Smooth muscle cell (in vitro differentiated cells): ENCODE data around the gene REPIN1. TPM values are rescaled to one million over a fixed set of nuclear protein-coding genes. Genes with fewer than 3 reads are reported as not detected.
A peak's percentile ranks its signal among the peaks of the same experiment; 100 is the strongest.

ENCODE experiments used
- DNase-seq: peaks from one replicate; lab custom pipeline; 2025; ENCODE audit not compliant: unreplicated experiment; lab: John Stamatoyannopoulos, UW
- H2AFZ ChIP-seq: fragments of 200-600 bp; sonication (generic); 2 replicates; pipeline ENCODE4 v1.6.0; 2016; ENCODE audit warnings: antibody characterized with exemption, low read depth, mild to moderate bottlenecking
- H3F3A ChIP-seq: fragments of 200-600 bp; sonication (generic); 2 replicates; pipeline ENCODE4 v1.6.0; 2017; ENCODE audit warnings: antibody characterized with exemption, low read depth
- H3K27ac ChIP-seq: fragments of 200-600 bp; sonication (generic); 2 replicates; pipeline ENCODE4 v1.5.1; 2016; ENCODE audit warnings: low read depth, mild to moderate bottlenecking
- H3K27me3 ChIP-seq: fragments of 200-600 bp; sonication (generic); 2 replicates; pipeline ENCODE4 v1.6.1; 2016; ENCODE audit warnings: low read depth, mild to moderate bottlenecking
- H3K36me3 ChIP-seq: fragments of 200-600 bp; sonication (generic); 2 replicates; pipeline ENCODE4 v1.5.1; 2016; ENCODE audit warnings: low read depth
- H3K4me1 ChIP-seq: fragments of 200-600 bp; sonication (generic); 2 replicates; pipeline ENCODE4 v1.5.1; 2016; ENCODE audit warnings: low read depth
- H3K4me2 ChIP-seq: fragments of 200-600 bp; sonication (generic); 2 replicates; pipeline ENCODE4 v1.6.0; 2016; ENCODE audit warnings: mild to moderate bottlenecking
- H3K4me3 ChIP-seq: fragments of 200-600 bp; sonication (generic); 2 replicates; pipeline ENCODE4 v1.5.1; 2016; ENCODE audit warnings: mild to moderate bottlenecking
- H3K79me2 ChIP-seq: fragments of 200-600 bp; sonication (generic); 2 replicates; pipeline ENCODE4 v1.6.0; 2016; ENCODE audit warnings: low read depth, mild to moderate bottlenecking
- H3K9ac ChIP-seq: fragments of 200-600 bp; sonication (generic); 2 replicates; pipeline ENCODE4 v1.6.0; 2016; ENCODE audit warnings: low read depth
- H3K9me3 ChIP-seq: fragments of 200-600 bp; sonication (generic); replicated peaks from 2 replicates; pipeline ENCODE4 v1.5.1; 2016; ENCODE audit warnings: low read depth
- H4K20me1 ChIP-seq: fragments of 200-600 bp; sonication (generic); 2 replicates; pipeline ENCODE4 v1.6.0; 2016; ENCODE audit warnings: low read depth
- WGBS: methylation state at CpG from one replicate; pipeline ENCODE4 v1.1.7; 2016; ENCODE audit warnings: low lambda C conversion rate; 5-methylcytosine and 5-hydroxymethylcytosine counted together
- polyA plus RNA-seq: library from polyadenylated mRNA; unstranded; fragments of >200 nt; fragmentation: Nextera tagmentation; extraction: Ambion mirVana; gene quantifications from 2 replicates; pipeline ENCODE4 v1.2.1, GENCODE V29; 2016
- total RNA-seq: library from RNA; depleted of rRNA; stranded (reverse); fragments of >200 nt; gene quantifications from 2 replicates; pipeline ENCODE4 v1.2.3, GENCODE V29; 2014
- TF ChIP-seq, protein P1 (sequence below): fragments of 200-600 bp; sonication (generic); IDR thresholded peaks from 2 replicates; pipeline ENCODE4 v1.5.1; 2017; ENCODE audit warnings: borderline replicate concordance, mild to moderate bottlenecking, antibody characterized with exemption; ENCODE audit not compliant: insufficient read depth, poor library complexity, severe bottlenecking

REPIN1 gene
- total and polyA plus RNA-seq, 2 experiments from 2014 or later, result 55.5 to 60.9 TPM

DNA sequence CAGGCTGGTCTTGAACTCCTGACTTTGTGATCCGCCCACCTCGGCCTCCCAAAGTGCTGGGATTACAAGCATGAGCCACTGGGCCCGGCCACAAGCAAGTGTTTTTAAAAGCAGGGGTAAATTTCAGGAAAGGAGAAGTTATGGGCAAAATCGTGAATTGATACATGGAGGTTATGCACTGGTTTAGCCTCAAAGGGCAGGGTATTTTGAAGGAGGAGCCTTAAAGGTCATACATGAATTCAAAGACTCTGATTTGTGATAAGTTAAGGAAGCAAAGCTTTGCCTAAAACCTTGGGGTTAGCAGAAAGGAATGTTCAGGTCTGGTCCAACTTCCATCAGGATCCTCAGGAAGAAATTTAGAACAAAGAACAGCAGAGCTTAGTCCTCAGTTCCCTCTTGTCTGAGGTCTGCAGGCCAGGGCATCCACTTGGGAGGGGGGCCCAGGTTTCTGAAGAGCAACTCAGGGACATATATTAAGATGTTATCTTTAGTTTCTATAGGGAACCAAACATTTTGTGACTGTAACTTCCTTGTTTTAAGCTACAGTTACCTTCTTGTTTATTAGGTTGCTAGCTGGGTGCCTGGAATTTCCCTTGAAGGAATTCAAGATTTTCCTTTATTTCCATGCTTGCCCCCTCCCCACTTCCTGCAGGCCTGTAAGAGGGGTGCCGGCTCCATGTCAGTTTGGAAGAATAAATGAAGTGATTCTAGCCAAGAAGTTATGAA lies 2.8 kb upstream of the REPIN1 start:
- Histone ChIP-seq H3K27ac (no peak overlapping the region), H3K9ac (no peak overlapping the region), H2AFZ (no peak overlapping the region), H3K36me3 (no peaks in the 10 kb centered on the region), H4K20me1 (peaks cover under 1% of the 10 kb centered on the region), H3K27me3 (no peaks in the 10 kb centered on the region), H3K4me3 (no peak overlapping the region), H3K79me2 (peaks cover 4% of the 10 kb centered on the region), H3K4me2 (no peak overlapping the region), H3K4me1 (peaks cover 25% of the 10 kb centered on the region), H3K9me3 (no peaks in the 10 kb centered on the region), H3F3A (peaks cover 18% of the 10 kb centered on the region)
- no peak for DNase-seq
- TF ChIP-seq, protein P1, sequence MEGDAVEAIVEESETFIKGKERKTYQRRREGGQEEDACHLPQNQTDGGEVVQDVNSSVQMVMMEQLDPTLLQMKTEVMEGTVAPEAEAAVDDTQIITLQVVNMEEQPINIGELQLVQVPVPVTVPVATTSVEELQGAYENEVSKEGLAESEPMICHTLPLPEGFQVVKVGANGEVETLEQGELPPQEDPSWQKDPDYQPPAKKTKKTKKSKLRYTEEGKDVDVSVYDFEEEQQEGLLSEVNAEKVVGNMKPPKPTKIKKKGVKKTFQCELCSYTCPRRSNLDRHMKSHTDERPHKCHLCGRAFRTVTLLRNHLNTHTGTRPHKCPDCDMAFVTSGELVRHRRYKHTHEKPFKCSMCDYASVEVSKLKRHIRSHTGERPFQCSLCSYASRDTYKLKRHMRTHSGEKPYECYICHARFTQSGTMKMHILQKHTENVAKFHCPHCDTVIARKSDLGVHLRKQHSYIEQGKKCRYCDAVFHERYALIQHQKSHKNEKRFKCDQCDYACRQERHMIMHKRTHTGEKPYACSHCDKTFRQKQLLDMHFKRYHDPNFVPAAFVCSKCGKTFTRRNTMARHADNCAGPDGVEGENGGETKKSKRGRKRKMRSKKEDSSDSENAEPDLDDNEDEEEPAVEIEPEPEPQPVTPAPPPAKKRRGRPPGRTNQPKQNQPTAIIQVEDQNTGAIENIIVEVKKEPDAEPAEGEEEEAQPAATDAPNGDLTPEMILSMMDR, result no peak
- WGBS, result 82% methylated on average over 5 of the region's 5 CpGs

DNA sequence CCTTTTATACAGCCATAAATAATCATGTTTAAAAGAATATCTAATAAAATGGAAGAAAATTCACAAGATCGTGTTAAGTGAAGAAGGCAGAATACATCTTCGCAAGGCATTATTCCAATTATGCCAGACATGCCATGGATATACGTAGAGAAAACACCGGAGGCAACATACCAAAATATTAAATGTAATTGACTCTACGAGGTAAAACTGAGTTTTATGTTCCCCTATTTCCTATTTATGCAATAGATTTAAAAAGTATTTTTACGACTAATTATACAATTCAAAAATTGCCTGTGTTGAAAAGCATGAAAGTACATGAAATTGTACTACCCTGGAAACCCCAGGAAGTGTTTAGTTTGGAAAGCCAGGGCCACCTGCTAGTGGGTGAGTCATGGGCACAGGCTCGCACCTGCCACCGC lies 936 bp upstream of the REPIN1 start:
- peaks cover 18% of the 10 kb centered on the region for H3F3A ChIP-seq
- DNase-seq, result no peak
- no peaks in the 10 kb centered on the region for H3K9me3 ChIP-seq
- peaks cover 5% of the 10 kb centered on the region for H4K20me1 ChIP-seq
- H3K27me3 ChIP-seq, result no peaks in the 10 kb centered on the region
- TF ChIP-seq, protein P1, result no peak
- H3K4me1 ChIP-seq, result peaks cover 21% of the 10 kb centered on the region
- peak overlapping the region; percentile 97 for H3K4me2 ChIP-seq
- H2AFZ ChIP-seq, result peak overlapping the region; percentile 93
- no peaks in the 10 kb centered on the region for H3K36me3 ChIP-seq
- H3K9ac ChIP-seq, result no peak overlapping the region
- H3K79me2 ChIP-seq, result peaks cover 15% of the 10 kb centered on the region
- H3K27ac ChIP-seq, result peak overlapping the region; percentile 91
- peak overlapping the region; percentile 79 for H3K4me3 ChIP-seq
- WGBS, result 61% methylated on average over 8 of the region's 8 CpGs

DNA sequence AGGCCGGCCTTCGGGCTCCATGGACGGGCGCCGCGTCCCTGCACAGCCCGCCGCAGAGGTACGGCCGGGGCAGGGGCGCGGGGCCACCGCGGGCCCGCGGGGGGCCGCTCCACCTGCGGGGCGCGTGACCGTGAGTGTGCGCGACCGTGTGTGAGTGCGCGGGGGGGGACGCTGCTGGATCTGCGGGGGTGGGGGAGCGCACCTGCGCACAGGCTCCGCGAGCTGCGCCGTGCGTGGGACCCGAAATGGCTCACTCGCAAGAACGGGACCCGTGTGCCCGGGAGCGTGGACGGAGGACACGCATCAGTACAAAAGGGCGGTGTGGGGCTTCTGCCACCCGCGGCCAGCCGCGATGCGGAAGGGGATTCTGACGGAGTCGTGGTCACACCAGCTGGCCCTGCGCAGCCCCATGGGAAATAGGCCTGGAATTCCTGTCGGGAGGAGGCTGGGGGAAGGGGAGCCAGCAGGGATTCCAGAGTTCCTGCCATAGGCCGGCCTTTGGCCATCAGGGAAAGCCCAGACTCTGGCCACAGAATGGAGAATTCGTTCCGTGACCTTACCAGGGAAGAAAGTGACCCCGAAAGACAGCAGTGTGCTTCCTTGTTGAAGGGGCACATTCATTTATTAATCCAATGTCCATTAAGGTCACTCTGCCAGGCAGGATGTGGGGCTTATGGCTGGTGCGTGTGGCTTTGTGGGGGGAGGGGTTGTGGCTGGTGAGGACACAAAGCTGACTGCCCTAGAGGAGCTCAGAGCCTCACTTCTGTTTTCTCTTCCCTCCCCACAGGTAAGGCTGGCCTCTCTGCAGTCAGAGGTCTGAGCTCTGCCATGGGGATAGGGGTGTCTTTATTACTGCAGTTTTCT lies 494 bp downstream of the REPIN1 start:
- under 1% methylated on average over 26 of the region's 58 CpGs for WGBS
- TF ChIP-seq, protein P1, result no peak
- Histone ChIP-seq H3K9ac (peak overlapping the region; percentile 86), H3K36me3 (no peaks in the 10 kb centered on the region), H3F3A (peaks cover 22% of the 10 kb centered on the region), H3K9me3 (no peaks in the 10 kb centered on the region), H3K4me3 (peak overlapping the region; percentile 79), H3K27ac (peak overlapping the region; percentile 91), H3K4me2 (peak overlapping the region; percentile 97), H4K20me1 (peaks cover 15% of the 10 kb centered on the region), H3K27me3 (no peaks in the 10 kb centered on the region), H3K4me1 (peaks cover 21% of the 10 kb centered on the region), H3K79me2 (peaks cover 21% of the 10 kb centered on the region), H2AFZ (peak overlapping the region; percentile 72)
- peak; percentile 53 for DNase-seq
